Measurements from ENCODE around the gene CERT1. TPM values are rescaled to one million over a fixed set of nuclear protein-coding genes. Genes with fewer than 3 reads are reported as not detected.

The CERT1 gene
- polyA plus RNA-seq, 2 of the 4 experiments (the other 2 are of a cell fraction): 19.5 to 22.5 TPM

DNA sequence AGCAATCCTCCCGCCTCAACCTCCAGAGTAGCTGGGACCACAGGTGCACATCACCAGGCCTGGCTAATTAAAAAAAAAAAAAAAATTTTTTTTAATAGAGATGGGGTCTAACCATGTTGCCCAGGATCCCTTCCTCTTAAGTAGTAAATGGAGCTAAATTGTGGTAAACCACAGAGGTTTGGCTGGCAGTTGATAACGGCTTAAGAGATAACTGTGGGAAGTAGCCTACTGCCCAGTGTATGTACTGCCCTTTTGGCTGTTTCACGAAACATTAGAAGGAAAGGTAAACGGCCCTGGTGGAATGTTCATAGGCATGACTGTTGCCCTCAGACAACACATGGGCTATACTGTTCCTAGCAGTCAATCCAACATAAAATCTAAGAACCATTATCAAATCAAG, 130.0 kb downstream of the CERT1 start:
- CTCF ChIA-PET: interaction anchor here (0.5 to 3.0 kb wide), 2 partner anchors 35 to 145 kb away, joined by 3 to 6 read pairs; partner anchors contain the start of gene ANKRD31
- WGBS (ENCODE audit: missing lambda C conversion rate): 91% methylated on average over 4 of the region's 4 CpGs
- FAIRE-seq: no peak
- POLR2A ChIA-PET: no interaction called here
- Histone ChIP-seq H3K4me1 (no peaks in the 10 kb centered on the region), H3K4me2 (no peak overlapping the region), H3K9me3 (no peaks in the 10 kb centered on the region), H3K27ac (no peak overlapping the region), H3K4me3 (no peak overlapping the region)
- DNase-seq (ENCODE audit: low read depth in 1 of 2, low spot score in 1 of 2): no peak
- TF ChIP-seq, protein P1, sequence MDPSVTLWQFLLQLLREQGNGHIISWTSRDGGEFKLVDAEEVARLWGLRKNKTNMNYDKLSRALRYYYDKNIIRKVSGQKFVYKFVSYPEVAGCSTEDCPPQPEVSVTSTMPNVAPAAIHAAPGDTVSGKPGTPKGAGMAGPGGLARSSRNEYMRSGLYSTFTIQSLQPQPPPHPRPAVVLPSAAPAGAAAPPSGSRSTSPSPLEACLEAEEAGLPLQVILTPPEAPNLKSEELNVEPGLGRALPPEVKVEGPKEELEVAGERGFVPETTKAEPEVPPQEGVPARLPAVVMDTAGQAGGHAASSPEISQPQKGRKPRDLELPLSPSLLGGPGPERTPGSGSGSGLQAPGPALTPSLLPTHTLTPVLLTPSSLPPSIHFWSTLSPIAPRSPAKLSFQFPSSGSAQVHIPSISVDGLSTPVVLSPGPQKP (IDR thresholded peaks at IDR 0.05; ENCODE audit: low read depth, low read length): no peak
- no peak for TF ChIP-seq ESRRA (IDR thresholded peaks at IDR 0.05; ENCODE audit: borderline replicate concordance, low read length)
- TF ChIP-seq, protein P2, sequence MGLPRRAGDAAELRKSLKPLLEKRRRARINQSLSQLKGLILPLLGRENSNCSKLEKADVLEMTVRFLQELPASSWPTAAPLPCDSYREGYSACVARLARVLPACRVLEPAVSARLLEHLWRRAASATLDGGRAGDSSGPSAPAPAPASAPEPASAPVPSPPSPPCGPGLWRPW (IDR thresholded peaks at IDR 0.05): no peak
- TF ChIP-seq ZC3H11A (IDR thresholded peaks at IDR 0.05): no peak
- TF ChIP-seq CBX2 (IDR thresholded peaks at IDR 0.05; ENCODE audit: borderline replicate concordance, low read depth): no peak
- no peak for ATAC-seq

DNA sequence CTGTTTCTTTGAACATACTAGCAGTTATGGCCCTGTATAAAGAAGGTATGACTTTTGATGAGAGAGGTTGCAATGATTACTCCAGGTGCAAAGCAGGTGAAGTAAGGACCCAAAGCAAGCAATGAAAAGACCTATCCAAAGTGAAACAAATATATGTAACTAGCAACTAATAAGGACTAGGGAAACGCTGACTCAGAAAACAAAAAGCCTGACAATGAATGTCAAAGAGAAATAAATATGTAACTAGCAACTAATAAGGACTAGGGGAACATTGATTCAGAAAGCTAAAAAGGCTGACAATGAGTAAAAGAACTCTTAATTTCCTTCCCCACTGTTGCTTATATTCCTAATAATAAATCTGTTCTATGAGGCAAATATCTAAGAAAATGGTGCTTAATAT, 131.3 kb downstream of the CERT1 start:
- no peak overlapping the region for H3K4me3 ChIP-seq
- ATAC-seq (no peak), DNase-seq (ENCODE audit: low read depth in 1 of 2, low spot score in 1 of 2) (no peak), FAIRE-seq (no peak)
- ChIA-PET CTCF (interaction anchor here (0.6 to 3.0 kb wide), 3 partner anchors 10 to 144 kb away, joined by 3 to 6 read pairs (median 4); partner anchors contain the start of gene ANKRD31), POLR2A (no interaction called here)
- H3K27ac ChIP-seq: no peak overlapping the region
- WGBS (ENCODE audit: missing lambda C conversion rate): 93% methylated on average over 1 of the region's 1 CpG
- no peak overlapping the region for H3K4me2 ChIP-seq
- no peaks in the 10 kb centered on the region for H3K9me3 ChIP-seq
- no peaks in the 10 kb centered on the region for H3K4me1 ChIP-seq
- TF ChIP-seq MAFK (IDR thresholded peaks at IDR 0.05; ENCODE audit: partially characterized antibody) (peak; percentile 49), POLR2A (IDR thresholded peaks at IDR 0.05; ENCODE audit: low read length) (no peak), NR3C1 (IDR thresholded peaks at IDR 0.05) (no peak)

DNA sequence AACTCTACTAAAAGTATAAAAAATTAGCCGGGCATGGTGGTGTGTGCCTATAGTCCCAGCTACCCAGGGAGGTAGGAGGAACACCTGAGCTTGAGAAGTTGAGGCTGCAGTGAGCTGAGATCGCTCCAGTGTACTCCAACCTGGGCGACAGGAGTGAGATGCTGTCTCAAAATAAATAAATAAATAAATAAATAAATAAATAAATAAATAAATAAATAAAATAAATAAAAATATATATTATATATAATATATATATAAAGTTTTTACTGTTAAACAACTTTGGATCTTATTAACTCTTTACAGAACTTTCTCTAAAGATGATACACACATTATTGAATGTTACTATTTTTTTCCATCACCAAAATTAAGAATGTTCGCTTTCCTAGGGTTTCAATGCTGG, 136.0 kb downstream of the CERT1 start:
- H3K4me1 ChIP-seq: no peaks in the 10 kb centered on the region
- no peak overlapping the region for H3K27ac ChIP-seq
- no peaks in the 10 kb centered on the region for H3K9me3 ChIP-seq
- ChIA-PET CTCF (interaction anchor here (0.9 kb wide), 2 partner anchors 17 to 218 kb away, joined by 3 read pairs; no protein-coding TSS in a partner anchor), POLR2A (no interaction called here)
- peak; percentile 52 for TF ChIP-seq ZC3H11A (IDR thresholded peaks at IDR 0.05)
- TF ChIP-seq, protein P3, sequence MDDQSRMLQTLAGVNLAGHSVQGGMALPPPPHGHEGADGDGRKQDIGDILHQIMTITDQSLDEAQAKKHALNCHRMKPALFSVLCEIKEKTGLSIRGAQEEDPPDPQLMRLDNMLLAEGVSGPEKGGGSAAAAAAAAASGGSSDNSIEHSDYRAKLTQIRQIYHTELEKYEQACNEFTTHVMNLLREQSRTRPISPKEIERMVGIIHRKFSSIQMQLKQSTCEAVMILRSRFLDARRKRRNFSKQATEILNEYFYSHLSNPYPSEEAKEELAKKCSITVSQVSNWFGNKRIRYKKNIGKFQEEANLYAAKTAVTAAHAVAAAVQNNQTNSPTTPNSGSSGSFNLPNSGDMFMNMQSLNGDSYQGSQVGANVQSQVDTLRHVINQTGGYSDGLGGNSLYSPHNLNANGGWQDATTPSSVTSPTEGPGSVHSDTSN (IDR thresholded peaks at IDR 0.05): no peak
- H3K4me2 ChIP-seq: no peak overlapping the region
- 94% methylated on average over 4 of the region's 4 CpGs for WGBS (ENCODE audit: missing lambda C conversion rate)
- DNase-seq (ENCODE audit: low read depth in 1 of 2, low spot score in 1 of 2): no peak
- no peak for FAIRE-seq
- ATAC-seq: no peak
- no peak overlapping the region for H3K4me3 ChIP-seq

DNA sequence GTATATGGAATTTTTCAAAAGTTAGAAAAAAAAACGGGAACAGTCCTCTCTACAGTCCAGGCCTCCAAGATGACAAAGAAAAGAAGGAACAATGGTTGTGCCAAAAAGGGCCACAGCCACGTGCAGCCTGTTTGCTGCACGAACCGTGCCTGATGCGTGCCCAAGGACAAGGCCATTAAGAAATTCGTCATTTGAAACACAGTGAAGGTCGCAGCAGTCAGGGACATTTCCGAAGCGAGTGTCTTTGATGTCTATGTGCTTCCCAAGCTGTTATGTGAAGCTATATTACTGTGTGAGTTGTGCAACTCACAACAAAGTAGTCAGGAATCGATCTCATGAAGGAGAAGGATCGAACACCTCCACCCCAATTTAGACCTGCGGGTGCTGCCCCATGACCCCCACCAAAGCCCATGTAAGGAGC, 137.0 kb downstream of the CERT1 start:
- CTCF ChIA-PET: interaction anchor here (0.9 kb wide), 1 partner anchor 219 kb away, joined by 3 read pairs; no protein-coding TSS in a partner anchor

DNA sequence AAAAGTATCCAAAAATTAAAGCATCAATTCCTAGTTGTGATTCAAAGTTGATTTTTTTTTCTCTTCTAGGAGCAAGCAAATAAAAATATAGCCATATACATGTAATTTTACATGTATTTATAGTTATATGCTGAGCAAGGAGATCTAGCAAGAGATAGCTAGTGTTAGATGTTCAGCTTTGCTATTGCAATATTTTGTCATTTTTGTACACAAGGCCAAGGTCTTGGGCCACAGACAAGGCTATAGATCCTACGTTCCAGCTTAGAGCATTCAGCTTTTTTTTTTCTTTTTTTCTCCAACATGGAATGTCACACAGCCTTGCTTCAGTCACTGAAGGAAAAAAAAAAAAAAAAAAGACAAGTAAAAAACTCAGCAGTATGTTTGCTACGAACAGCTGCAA, 137.6 kb downstream of the CERT1 start:
- TF ChIP-seq KDM5A (IDR thresholded peaks at IDR 0.05) (no peak), POLR2AphosphoS2 (conservative IDR thresholded peaks at IDR 0.05; ENCODE audit: low read length) (no peak), NPAS2 (CRISPR knock-in tag; IDR thresholded peaks at IDR 0.05; ENCODE audit: borderline replicate concordance) (no peak), SREBF2 (IDR thresholded peaks at IDR 0.05) (no peak), MAFK (IDR thresholded peaks at IDR 0.05; ENCODE audit: partially characterized antibody) (no peak), EHF (CRISPR knock-in tag; IDR thresholded peaks at IDR 0.05) (no peak), ZFP36 (IDR thresholded peaks at IDR 0.05; ENCODE audit: borderline replicate concordance, partially characterized antibody) (no peak)
- CTCF ChIA-PET: no interaction called here
- 89% methylated on average over 2 of the region's 2 CpGs for WGBS (ENCODE audit: missing lambda C conversion rate)
- H3K4me3 ChIP-seq: no peak overlapping the region
- H3K27ac ChIP-seq: no peak overlapping the region
- no peaks in the 10 kb centered on the region for H3K9me3 ChIP-seq
- ATAC-seq (no peak), FAIRE-seq (no peak), DNase-seq (ENCODE audit: low read depth in 1 of 2, low spot score in 1 of 2) (no peak)
- no peak overlapping the region for H3K4me2 ChIP-seq
- H3K4me1 ChIP-seq: no peaks in the 10 kb centered on the region
- POLR2A ChIA-PET: no interaction called here

More for the DNA sequence above, 137.0 kb downstream of the CERT1 start:
- Histone ChIP-seq H3K27ac (no peak overlapping the region), H3K4me3 (no peak overlapping the region), H3K4me1 (no peaks in the 10 kb centered on the region), H3K4me2 (no peak overlapping the region), H3K9me3 (no peaks in the 10 kb centered on the region)
- POLR2A ChIA-PET: no interaction called here
- DNase-seq (ENCODE audit: low read depth in 1 of 2, low spot score in 1 of 2) (no peak), ATAC-seq (no peak), FAIRE-seq (no peak)
- 95% methylated on average over 12 of the region's 12 CpGs for WGBS (ENCODE audit: missing lambda C conversion rate)
- TF ChIP-seq MYC (IDR thresholded peaks at IDR 0.05; ENCODE audit: borderline replicate concordance, low read length) (no peak), CHD2 (IDR thresholded peaks at IDR 0.05; ENCODE audit: low read length, partially characterized antibody) (no peak), CBX2 (IDR thresholded peaks at IDR 0.05; ENCODE audit: borderline replicate concordance, low read depth) (no peak)
